ENCODE measurements around the gene SPDYC. TPM values are rescaled to one million over a fixed set of nuclear protein-coding genes. Genes with fewer than 3 reads are reported as not detected.
"Not testable (repeated sequence)": the region's sequence is repeated elsewhere in the genome, so short reads cannot be mapped to it uniquely, and the experiment has no call there.

The SPDYC gene
- total RNA-seq, 1 donor from 2014 or later = not detected

GRCh38 chr11:65134240-65134951 lies 35.6 kb upstream of the SPDYC start, which contains the start of gene SYVN1:
SYVN1 (minus strand) TSS chr11:65134519; CDS start chr11:65133601, 918 bp downstream.
- DNase-seq = peak; percentile 97

GRCh38 chr11:65134952-65135632 lies 34.9 kb upstream of the SPDYC start:
- peak; percentile 97 for DNase-seq

GRCh38 chr11:65135633-65136145 lies 34.3 kb upstream of the SPDYC start:
- DNase-seq = no peak

GRCh38 chr11:65136515-65137096 lies 33.4 kb upstream of the SPDYC start:
- DNase-seq = no peak

- no peak for DNase-seq
These were observed 28.0 kb upstream of the SPDYC start for GRCh38 chr11:65141896-65142494.

- no peak for DNase-seq
These were observed 22.5 kb upstream of the SPDYC start for GRCh38 chr11:65147352-65148075.

GRCh38 chr11:65148657-65149056 lies 21.4 kb upstream of the SPDYC start:
- no peak for DNase-seq

- DNase-seq = not testable (repeated sequence)
These were observed 19.9 kb upstream of the SPDYC start for GRCh38 chr11:65150131-65150508.

- peak; percentile 9 for DNase-seq
These were observed 19.3 kb upstream of the SPDYC start for GRCh38 chr11:65150509-65151299.

GRCh38 chr11:65151331-65151899 lies 18.6 kb upstream of the SPDYC start:
- no peak for DNase-seq

GRCh38 chr11:65152122-65152521 lies 17.9 kb upstream of the SPDYC start:
- no peak for DNase-seq

- DNase-seq = no peak
These were observed 13.8 kb upstream of the SPDYC start for GRCh38 chr11:65156256-65156655.

- no peak for DNase-seq
These were observed 13.1 kb upstream of the SPDYC start for GRCh38 chr11:65156926-65157325.

- no peak for DNase-seq
These were observed 12.7 kb upstream of the SPDYC start for GRCh38 chr11:65157336-65157735.

- DNase-seq = no peak
These were observed 11.0 kb upstream of the SPDYC start for GRCh38 chr11:65159012-65159411.

GRCh38 chr11:65160643-65161042 lies 9.4 kb upstream of the SPDYC start:
- DNase-seq = no peak

- DNase-seq = no peak
These were observed 6.3 kb upstream of the SPDYC start for GRCh38 chr11:65163684-65164083.

- no peak for DNase-seq
These were observed 4.4 kb upstream of the SPDYC start for GRCh38 chr11:65165410-65166317.

- DNase-seq = no peak
These were observed 3.1 kb upstream of the SPDYC start for GRCh38 chr11:65166893-65167292.

GRCh38 chr11:65167656-65168055 lies 2.4 kb upstream of the SPDYC start:
- no peak for DNase-seq
